HEK293 (cell line): ENCODE measurements around the gene RPS24.

ENCODE experiments used
- CTCF ChIA-PET: fragments of 350-600 bp; formaldehyde crosslinking; extraction: SDS; loops from one replicate; lab custom pipeline; 2021; ENCODE audit warnings: antibody characterized with exemption; lab: Yijun Ruan, JAX
- POLR2A ChIA-PET: fragments of 300-600 bp; formaldehyde crosslinking; extraction: SDS; loops from one replicate; lab custom pipeline; 2020; ENCODE audit warnings: antibody characterized with exemption, inconsistent platforms; lab: Yijun Ruan, JAX
- H3K27ac ChIP-seq: fragments of 200-500 bp; sonication (Bioruptor generic); 2 replicates; pipeline ENCODE4 v1.5.1; 2014; ENCODE audit warnings: low read depth, low read length, control low read depth, inconsistent platforms; ENCODE audit errors: extremely low read depth
- H3K36me3 ChIP-seq, 2 experiments: fragments of 200-500 bp in 1 of 2; sonication (Bioruptor generic) in 1 of 2; 1 replicate in 1 of 2; 2 replicates in 1 of 2; pipeline ENCODE4 v1.5.1; 2014 to 2017; ENCODE audit warnings: inconsistent platforms in 2 of 2, low read length in 2 of 2; ENCODE audit not compliant: control insufficient read depth in 2 of 2, insufficient read depth in 1 of 2
- H3K4me1 ChIP-seq: fragments of 200-500 bp; sonication (Bioruptor generic); 2 replicates; pipeline ENCODE4 v1.5.1; 2014; ENCODE audit warnings: mild to moderate bottlenecking, low read length, inconsistent platforms; ENCODE audit not compliant: control insufficient read depth, insufficient read depth
- H3K4me3 ChIP-seq: 2 replicates; pipeline ENCODE4 v1.5.1; 2011; ENCODE audit warnings: low read depth, mild to moderate bottlenecking, control low read depth, low read length, moderate library complexity
- H3K9me3 ChIP-seq: fragments of 200-500 bp; sonication (Bioruptor generic); 2 replicates; pipeline ENCODE4 v1.5.1; 2014; ENCODE audit warnings: low read depth, low read length, inconsistent platforms; ENCODE audit not compliant: control insufficient read depth, insufficient read depth
- BCL11B ChIP-seq: fragments of 450-650 bp; formaldehyde crosslinking; IDR thresholded peaks from 2 replicates; pipeline ENCODE4 v1.5.1; 2016; ENCODE audit warnings: low read depth, missing biosample characterization, missing genetic modification characterization
- GLIS2 ChIP-seq: fragments of 450-650 bp; formaldehyde crosslinking; IDR thresholded peaks from 2 replicates; pipeline ENCODE4 v1.5.1; 2016; ENCODE audit warnings: missing biosample characterization, missing genetic modification characterization
- HOXA7 ChIP-seq: sonication (generic); formaldehyde crosslinking; IDR thresholded peaks from 2 replicates; pipeline ENCODE4 v1.8.1; 2022; ENCODE audit warnings: missing genetic modification reagents, borderline replicate concordance
- MEIS1 ChIP-seq: sonication (generic); formaldehyde crosslinking; IDR thresholded peaks from 2 replicates; pipeline ENCODE4 v1.8.1; 2022; ENCODE audit warnings: missing genetic modification reagents, mild to moderate bottlenecking, borderline replicate concordance
- OSR2 ChIP-seq: fragments of 450-650 bp; formaldehyde crosslinking; IDR thresholded peaks from 2 replicates; pipeline ENCODE4 v1.5.1; 2016; ENCODE audit warnings: missing biosample characterization, missing genetic modification characterization
- OVOL3 ChIP-seq: fragments of 450-650 bp; formaldehyde crosslinking; IDR thresholded peaks from 2 replicates; pipeline ENCODE4 v1.5.1; 2016; ENCODE audit warnings: missing biosample characterization, missing genetic modification characterization
- SCRT2 ChIP-seq: fragments of 450-650 bp; formaldehyde crosslinking; IDR thresholded peaks from 2 replicates; pipeline ENCODE4 v1.5.1; 2016; ENCODE audit warnings: missing biosample characterization, missing genetic modification characterization
- TCF7L2 ChIP-seq: IDR thresholded peaks from 2 replicates; pipeline ENCODE4 v1.6.1; 2011; ENCODE audit warnings: low read depth, mild to moderate bottlenecking, inconsistent platforms, low read length, moderate library complexity, borderline replicate concordance
- ZBTB17 ChIP-seq: fragments of 450-650 bp; formaldehyde crosslinking; IDR thresholded peaks from 2 replicates; pipeline ENCODE4 v1.5.1; 2016; ENCODE audit warnings: missing biosample characterization, missing genetic modification characterization
- ZNF112 ChIP-seq: fragments of 450-650 bp; formaldehyde crosslinking; IDR thresholded peaks from 2 replicates; pipeline ENCODE4 v1.5.0; 2017; ENCODE audit warnings: missing biosample characterization, missing genetic modification characterization
- ZNF133 ChIP-seq: fragments of 450-650 bp; formaldehyde crosslinking; IDR thresholded peaks from 2 replicates; pipeline ENCODE4 v1.5.1; 2016; ENCODE audit warnings: missing biosample characterization, missing genetic modification characterization
- ZNF175 ChIP-seq: fragments of 450-650 bp; formaldehyde crosslinking; IDR thresholded peaks from 2 replicates; pipeline ENCODE4 v1.5.1; 2016; ENCODE audit warnings: missing biosample characterization, missing genetic modification characterization
- ZNF184 ChIP-seq: fragments of 450-650 bp; IDR thresholded peaks from 2 replicates; pipeline ENCODE4 v1.5.1; 2018; ENCODE audit warnings: missing biosample characterization, mild to moderate bottlenecking, missing genetic modification characterization
- ZNF221 ChIP-seq: fragments of 450-650 bp; formaldehyde crosslinking; IDR thresholded peaks from 2 replicates; pipeline ENCODE4 v1.5.1; 2017; ENCODE audit warnings: missing biosample characterization, missing genetic modification characterization, borderline replicate concordance
- ZNF292 ChIP-seq: fragments of 450-650 bp; formaldehyde crosslinking; IDR thresholded peaks from 2 replicates; pipeline ENCODE4 v1.5.1; 2016; ENCODE audit warnings: low read depth, missing biosample characterization, missing genetic modification characterization, borderline replicate concordance
- ZNF391 ChIP-seq: fragments of 450-650 bp; formaldehyde crosslinking; IDR thresholded peaks from 2 replicates; pipeline ENCODE4 v1.5.1; 2016; ENCODE audit warnings: low read depth, missing biosample characterization, missing genetic modification characterization, borderline replicate concordance
- ZNF521 ChIP-seq: fragments of 450-650 bp; formaldehyde crosslinking; IDR thresholded peaks from 2 replicates; pipeline ENCODE4 v1.5.1; 2017; ENCODE audit warnings: missing biosample characterization, mild to moderate bottlenecking, missing genetic modification characterization
- ZNF560 ChIP-seq: fragments of 450-650 bp; formaldehyde crosslinking; IDR thresholded peaks from 2 replicates; pipeline ENCODE4 v1.5.1; 2017; ENCODE audit warnings: missing biosample characterization, missing genetic modification characterization, borderline replicate concordance
- ZNF621 ChIP-seq: fragments of 450-650 bp; formaldehyde crosslinking; IDR thresholded peaks from 2 replicates; pipeline ENCODE4 v1.5.1; 2017; ENCODE audit warnings: missing biosample characterization, missing genetic modification characterization
- ZNF623 ChIP-seq: fragments of 450-650 bp; formaldehyde crosslinking; IDR thresholded peaks from 2 replicates; pipeline ENCODE4 v1.5.1; 2016; ENCODE audit warnings: missing biosample characterization, missing genetic modification characterization
- ZNF629 ChIP-seq: fragments of 450-650 bp; formaldehyde crosslinking; IDR thresholded peaks from 2 replicates; pipeline ENCODE4 v1.5.1; 2017; ENCODE audit warnings: missing biosample characterization, missing genetic modification characterization
- ZNF776 ChIP-seq: fragments of 450-650 bp; formaldehyde crosslinking; IDR thresholded peaks from 2 replicates; pipeline ENCODE4 v1.5.0; 2017; ENCODE audit warnings: missing biosample characterization, missing genetic modification characterization, borderline replicate concordance
- ZNF837 ChIP-seq: fragments of 450-650 bp; formaldehyde crosslinking; IDR thresholded peaks from 2 replicates; pipeline ENCODE4 v1.5.1; 2016; ENCODE audit warnings: missing biosample characterization, missing genetic modification characterization
- TF ChIP-seq, protein P1 (sequence below): fragments of 450-650 bp; formaldehyde crosslinking; IDR thresholded peaks from 2 replicates; pipeline ENCODE4 v1.5.1; 2016; ENCODE audit warnings: missing biosample characterization, missing genetic modification characterization
- TF ChIP-seq, protein P2 (sequence below): fragments of 450-650 bp; formaldehyde crosslinking; IDR thresholded peaks from 2 replicates; pipeline ENCODE4 v1.5.1; 2016; ENCODE audit warnings: missing biosample characterization, missing genetic modification characterization
- TF ChIP-seq, protein P3 (sequence below): fragments of 450-650 bp; formaldehyde crosslinking; IDR thresholded peaks from 2 replicates; pipeline ENCODE4 v1.5.1; 2016; ENCODE audit warnings: missing biosample characterization, missing genetic modification characterization, low read depth
- TF ChIP-seq, protein P4 (sequence below): fragments of 450-650 bp; formaldehyde crosslinking; IDR thresholded peaks from 2 replicates; pipeline ENCODE4 v1.5.1; 2016; ENCODE audit warnings: missing biosample characterization, missing genetic modification characterization
- TF ChIP-seq, protein P5 (sequence below): fragments of 450-650 bp; IDR thresholded peaks from 2 replicates; pipeline ENCODE4 v1.5.1; 2018; ENCODE audit warnings: missing biosample characterization, mild to moderate bottlenecking, missing genetic modification characterization

RPS24 gene

DNA sequence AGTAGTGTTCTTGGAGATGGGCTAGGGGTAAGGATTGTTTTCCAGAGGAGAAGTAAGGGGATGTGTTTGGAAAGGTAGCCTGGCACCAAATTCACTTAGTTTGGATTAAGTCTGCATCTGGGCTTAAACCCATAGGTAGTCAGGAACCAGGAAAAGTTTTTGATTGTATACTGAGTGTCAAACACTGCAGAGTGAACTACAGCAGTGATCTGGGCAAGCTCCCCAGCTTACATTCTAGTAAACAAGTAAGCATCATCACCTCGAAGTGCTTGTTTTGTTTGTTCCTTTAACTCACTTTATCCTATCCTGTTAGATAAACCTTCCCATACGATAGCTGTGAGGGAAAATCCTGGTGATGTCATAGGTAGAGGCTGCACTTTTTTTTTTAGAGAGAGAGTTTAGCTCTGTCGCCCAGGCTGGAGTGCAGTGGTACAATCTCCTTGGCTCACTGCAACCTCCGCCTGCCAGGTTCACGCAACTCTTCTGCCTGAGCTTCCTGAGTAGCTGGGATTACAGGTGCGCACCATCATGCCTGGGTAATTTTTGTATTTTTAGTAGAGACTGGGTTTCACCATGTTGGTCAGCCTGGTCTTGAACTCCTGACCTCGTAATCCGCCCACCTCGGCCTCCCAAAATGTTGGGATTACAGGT lies 2.4 kb downstream of the RPS24 start (continued):
- TF ChIP-seq, protein P1, sequence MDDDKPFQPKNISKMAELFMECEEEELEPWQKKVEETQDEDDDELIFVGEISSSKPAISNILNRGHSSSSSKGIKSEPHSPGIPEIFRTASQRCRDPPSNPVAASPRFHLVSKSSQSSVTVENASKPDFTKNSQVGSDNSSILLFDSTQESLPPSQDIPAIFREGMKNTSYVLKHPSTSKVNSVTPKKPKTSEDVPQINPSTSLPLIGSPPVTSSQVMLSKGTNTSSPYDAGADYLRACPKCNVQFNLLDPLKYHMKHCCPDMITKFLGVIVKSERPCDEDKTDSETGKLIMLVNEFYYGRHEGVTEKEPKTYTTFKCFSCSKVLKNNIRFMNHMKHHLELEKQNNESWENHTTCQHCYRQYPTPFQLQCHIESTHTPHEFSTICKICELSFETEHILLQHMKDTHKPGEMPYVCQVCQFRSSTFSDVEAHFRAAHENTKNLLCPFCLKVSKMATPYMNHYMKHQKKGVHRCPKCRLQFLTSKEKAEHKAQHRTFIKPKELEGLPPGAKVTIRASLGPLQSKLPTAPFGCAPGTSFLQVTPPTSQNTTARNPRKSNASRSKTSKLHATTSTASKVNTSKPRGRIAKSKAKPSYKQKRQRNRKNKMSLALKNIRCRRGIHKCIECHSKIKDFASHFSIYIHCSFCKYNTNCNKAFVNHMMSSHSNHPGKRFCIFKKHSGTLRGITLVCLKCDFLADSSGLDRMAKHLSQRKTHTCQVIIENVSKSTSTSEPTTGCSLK (tag by site-specific recombination) = no peak
- TF ChIP-seq, protein P2, sequence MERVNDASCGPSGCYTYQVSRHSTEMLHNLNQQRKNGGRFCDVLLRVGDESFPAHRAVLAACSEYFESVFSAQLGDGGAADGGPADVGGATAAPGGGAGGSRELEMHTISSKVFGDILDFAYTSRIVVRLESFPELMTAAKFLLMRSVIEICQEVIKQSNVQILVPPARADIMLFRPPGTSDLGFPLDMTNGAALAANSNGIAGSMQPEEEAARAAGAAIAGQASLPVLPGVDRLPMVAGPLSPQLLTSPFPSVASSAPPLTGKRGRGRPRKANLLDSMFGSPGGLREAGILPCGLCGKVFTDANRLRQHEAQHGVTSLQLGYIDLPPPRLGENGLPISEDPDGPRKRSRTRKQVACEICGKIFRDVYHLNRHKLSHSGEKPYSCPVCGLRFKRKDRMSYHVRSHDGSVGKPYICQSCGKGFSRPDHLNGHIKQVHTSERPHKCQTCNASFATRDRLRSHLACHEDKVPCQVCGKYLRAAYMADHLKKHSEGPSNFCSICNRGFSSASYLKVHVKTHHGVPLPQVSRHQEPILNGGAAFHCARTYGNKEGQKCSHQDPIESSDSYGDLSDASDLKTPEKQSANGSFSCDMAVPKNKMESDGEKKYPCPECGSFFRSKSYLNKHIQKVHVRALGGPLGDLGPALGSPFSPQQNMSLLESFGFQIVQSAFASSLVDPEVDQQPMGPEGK (tag by site-specific recombination) = no peak
- TF ChIP-seq, protein P3, sequence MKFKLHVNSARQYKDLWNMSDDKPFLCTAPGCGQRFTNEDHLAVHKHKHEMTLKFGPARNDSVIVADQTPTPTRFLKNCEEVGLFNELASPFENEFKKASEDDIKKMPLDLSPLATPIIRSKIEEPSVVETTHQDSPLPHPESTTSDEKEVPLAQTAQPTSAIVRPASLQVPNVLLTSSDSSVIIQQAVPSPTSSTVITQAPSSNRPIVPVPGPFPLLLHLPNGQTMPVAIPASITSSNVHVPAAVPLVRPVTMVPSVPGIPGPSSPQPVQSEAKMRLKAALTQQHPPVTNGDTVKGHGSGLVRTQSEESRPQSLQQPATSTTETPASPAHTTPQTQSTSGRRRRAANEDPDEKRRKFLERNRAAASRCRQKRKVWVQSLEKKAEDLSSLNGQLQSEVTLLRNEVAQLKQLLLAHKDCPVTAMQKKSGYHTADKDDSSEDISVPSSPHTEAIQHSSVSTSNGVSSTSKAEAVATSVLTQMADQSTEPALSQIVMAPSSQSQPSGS = peak; percentile 89
- TF ChIP-seq, protein P4, sequence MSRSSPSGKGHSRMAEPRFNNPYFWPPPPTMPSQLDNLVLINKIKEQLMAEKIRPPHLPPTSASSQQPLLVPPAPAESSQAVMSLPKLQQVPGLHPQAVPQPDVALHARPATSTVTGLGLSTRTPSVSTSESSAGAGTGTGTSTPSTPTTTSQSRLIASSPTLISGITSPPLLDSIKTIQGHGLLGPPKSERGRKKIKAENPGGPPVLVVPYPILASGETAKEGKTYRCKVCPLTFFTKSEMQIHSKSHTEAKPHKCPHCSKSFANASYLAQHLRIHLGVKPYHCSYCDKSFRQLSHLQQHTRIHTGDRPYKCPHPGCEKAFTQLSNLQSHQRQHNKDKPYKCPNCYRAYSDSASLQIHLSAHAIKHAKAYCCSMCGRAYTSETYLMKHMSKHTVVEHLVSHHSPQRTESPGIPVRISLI (tag by site-specific recombination) = peak; percentile 72; the same call in 1 of the 2 replicates
- TF ChIP-seq ZNF221 = no peak
- TF ChIP-seq HOXA7 (CRISPR knock-in tag) = no peak
- TF ChIP-seq ZNF623 (tag by site-specific recombination) = no peak
- TF ChIP-seq ZNF629 = peak; percentile 80
- TF ChIP-seq, protein P5, sequence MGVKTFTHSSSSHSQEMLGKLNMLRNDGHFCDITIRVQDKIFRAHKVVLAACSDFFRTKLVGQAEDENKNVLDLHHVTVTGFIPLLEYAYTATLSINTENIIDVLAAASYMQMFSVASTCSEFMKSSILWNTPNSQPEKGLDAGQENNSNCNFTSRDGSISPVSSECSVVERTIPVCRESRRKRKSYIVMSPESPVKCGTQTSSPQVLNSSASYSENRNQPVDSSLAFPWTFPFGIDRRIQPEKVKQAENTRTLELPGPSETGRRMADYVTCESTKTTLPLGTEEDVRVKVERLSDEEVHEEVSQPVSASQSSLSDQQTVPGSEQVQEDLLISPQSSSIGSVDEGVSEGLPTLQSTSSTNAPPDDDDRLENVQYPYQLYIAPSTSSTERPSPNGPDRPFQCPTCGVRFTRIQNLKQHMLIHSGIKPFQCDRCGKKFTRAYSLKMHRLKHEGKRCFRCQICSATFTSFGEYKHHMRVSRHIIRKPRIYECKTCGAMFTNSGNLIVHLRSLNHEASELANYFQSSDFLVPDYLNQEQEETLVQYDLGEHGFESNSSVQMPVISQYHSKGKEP = no peak
- 0 out of 2 replicates have a peak, but pooled peaks have one; percentile 12 for TF ChIP-seq ZBTB17 (tag by site-specific recombination)
- TF ChIP-seq SCRT2 (tag by site-specific recombination) = no peak

DNA sequence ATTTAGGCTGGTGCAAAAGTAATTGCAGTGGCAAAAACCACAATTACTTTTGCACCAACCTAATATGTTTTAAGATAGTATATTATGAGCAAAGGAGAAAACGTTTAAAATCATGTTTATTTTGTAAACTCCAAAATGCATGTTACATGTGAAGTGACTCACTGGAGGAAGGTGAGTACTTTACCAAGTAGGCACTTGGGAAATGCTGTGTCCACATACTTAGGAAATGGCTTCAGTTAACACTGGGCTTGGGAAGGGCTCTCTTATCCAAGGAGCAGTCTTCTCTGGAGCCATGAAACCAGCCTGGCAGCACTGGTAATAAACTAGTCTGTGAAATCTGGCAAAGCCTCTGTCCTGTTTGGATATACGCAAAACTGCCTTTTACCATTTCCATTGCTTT lies 4.4 kb downstream of the RPS24 start:
- ChIA-PET POLR2A (no interaction called here), CTCF (interaction anchor here (1.2 kb wide), 1 partner anchor 8 kb away, joined by 5 read pairs; no protein-coding TSS in a partner anchor)
- peaks cover 38 to 90% of the 10 kb centered on the region in 2 experiments for H3K36me3 ChIP-seq
- no peaks in the 10 kb centered on the region for H3K9me3 ChIP-seq
- no peak overlapping the region for H3K27ac ChIP-seq
- H3K4me3 ChIP-seq = no peak overlapping the region
- peaks cover 10% of the 10 kb centered on the region; the same call in 1 of the 2 replicates for H3K4me1 ChIP-seq
- TF ChIP-seq MEIS1 (CRISPR knock-in tag) = no peak
- no peak for TF ChIP-seq ZNF175 (tag by site-specific recombination)
- no peak for TF ChIP-seq ZNF391
- TF ChIP-seq ZNF112 (tag by site-specific recombination) = no peak
- TF ChIP-seq GLIS2 (tag by site-specific recombination) = no peak
- no peak for TF ChIP-seq ZNF837 (tag by site-specific recombination)
- TF ChIP-seq ZNF521 (tag by site-specific recombination) = no peak
- no peak for TF ChIP-seq ZNF776 (tag by site-specific recombination)
- TF ChIP-seq SCRT2 (tag by site-specific recombination) = no peak
- no peak for TF ChIP-seq BCL11B
- TF ChIP-seq OVOL3 (tag by site-specific recombination) = no peak
- TF ChIP-seq ZNF133 (tag by site-specific recombination) = no peak
- no peak for TF ChIP-seq ZNF292 (tag by site-specific recombination)
- no peak for TF ChIP-seq TCF7L2
- no peak for TF ChIP-seq ZNF184 (tag by site-specific recombination)
- TF ChIP-seq ZNF621 (tag by site-specific recombination) = no peak
- no peak for TF ChIP-seq ZNF560 (tag by site-specific recombination)
- no peak for TF ChIP-seq OSR2
